ENCODE results near the gene COL24A1.
"Not testable (repeated sequence)": the region's sequence is repeated elsewhere in the genome, so short reads cannot be mapped to it uniquely, and the experiment has no call there.

Gene COL24A1

GRCh38 chr1:85867189-85867588, 289.4 kb downstream of the COL24A1 start:
- DNase-seq = no peak

GRCh38 chr1:85865213-85865612, 291.4 kb downstream of the COL24A1 start:
- DNase-seq = no peak

- DNase-seq = no peak
Measured at GRCh38 chr1:85864727-85865126, 291.8 kb downstream of the COL24A1 start.

- DNase-seq = not testable (repeated sequence)
Measured at GRCh38 chr1:85863639-85864038, 292.9 kb downstream of the COL24A1 start.

- no peak for DNase-seq
Measured at GRCh38 chr1:85862456-85862855, 294.1 kb downstream of the COL24A1 start.

- DNase-seq = no peak
Measured at GRCh38 chr1:85857991-85858390, 298.6 kb downstream of the COL24A1 start.

- no peak for DNase-seq
Measured at GRCh38 chr1:85850238-85850637, 306.3 kb downstream of the COL24A1 start.

GRCh38 chr1:85849660-85850059, 306.9 kb downstream of the COL24A1 start:
- no peak for DNase-seq

GRCh38 chr1:85847356-85847755, 309.2 kb downstream of the COL24A1 start:
- no peak for DNase-seq

- no peak for DNase-seq
Measured at GRCh38 chr1:85846706-85847105, 309.9 kb downstream of the COL24A1 start.

- DNase-seq = no peak
Measured at GRCh38 chr1:85839459-85839858, 317.1 kb downstream of the COL24A1 start.

GRCh38 chr1:85838238-85838637, 318.3 kb downstream of the COL24A1 start:
- DNase-seq = no peak

- no peak for DNase-seq
Measured at GRCh38 chr1:85836736-85837135, 319.8 kb downstream of the COL24A1 start.

GRCh38 chr1:85833165-85833564, 323.4 kb downstream of the COL24A1 start:
- not testable (repeated sequence) for DNase-seq

GRCh38 chr1:85830837-85831236, 325.7 kb downstream of the COL24A1 start:
- DNase-seq = no peak

GRCh38 chr1:85824066-85824840, 332.3 kb downstream of the COL24A1 start:
- no peak for DNase-seq

GRCh38 chr1:85822696-85823095, 333.9 kb downstream of the COL24A1 start:
- no peak for DNase-seq

- DNase-seq = no peak
Measured at GRCh38 chr1:85818371-85818770, 338.2 kb downstream of the COL24A1 start.

GRCh38 chr1:85816606-85817005, 340.0 kb downstream of the COL24A1 start:
- DNase-seq = no peak

- no peak for DNase-seq
Measured at GRCh38 chr1:85815906-85816305, 340.7 kb downstream of the COL24A1 start.

- no peak for DNase-seq
Measured at GRCh38 chr1:85806236-85806965, 350.2 kb downstream of the COL24A1 start.

GRCh38 chr1:85801520-85801919, 355.1 kb downstream of the COL24A1 start:
- DNase-seq = no peak

GRCh38 chr1:85799737-85800136, 356.8 kb downstream of the COL24A1 start:
- DNase-seq = no peak

GRCh38 chr1:85798419-85798818, 358.2 kb downstream of the COL24A1 start:
- DNase-seq = no peak

Measured in activated CD4-positive, alpha-beta T cell treated with anti-CD3 and anti-CD28 coated beads for 48 hours (primary cell).